ENCODE data around the gene SLC36A2. TPM values are rescaled to one million over a fixed set of nuclear protein-coding genes. Genes with fewer than 3 reads are reported as not detected.
A peak's percentile ranks its signal among the peaks of the same experiment; 100 is the strongest.
"Not testable (repeated sequence)": the region's sequence is repeated elsewhere in the genome, so short reads cannot be mapped to it uniquely, and the experiment has no call there.

SLC36A2 gene
- total RNA-seq, 6 experiments from 2014 or later = not detected

GRCh38 chr5:151315998-151316597 is 31.3 kb downstream of the SLC36A2 start:
- peak; percentile 74 to 77 (median 75) for DNase-seq
- peak; percentile 87 to 96 (median 92) for ATAC-seq
- no peaks in the 10 kb centered on the region for H3K9me3 ChIP-seq
- H3K27ac ChIP-seq = no peak overlapping the region
- no peak overlapping the region for H3K4me3 ChIP-seq
- 39% methylated on average over 8 of the region's 8 CpGs for WGBS (ENCODE audit: insufficient coverage, low coverage, low lambda C conversion rate, missing lambda C conversion rate)
- no peaks in the 10 kb centered on the region for H3K36me3 ChIP-seq
- intact Hi-C loops (cut with DNase I) = no loop called here
- H3K27me3 ChIP-seq = no peaks in the 10 kb centered on the region
- H3K4me1 ChIP-seq = no peaks in the 10 kb centered on the region
- TF ChIP-seq POLR2A (IDR thresholded peaks at IDR 0.05) (no peak), CTCF (IDR thresholded peaks at IDR 0.05) (peak; percentile 75 to 84 (median 80))

- 40% methylated on average over 2 of the region's 2 CpGs for WGBS (ENCODE audit: insufficient coverage, low coverage, low lambda C conversion rate, missing lambda C conversion rate)
- Histone ChIP-seq H3K4me3 (no peak overlapping the region), H3K27ac (no peak overlapping the region), H3K4me1 (no peaks in the 10 kb centered on the region), H3K9me3 (no peaks in the 10 kb centered on the region), H3K36me3 (no peaks in the 10 kb centered on the region), H3K27me3 (no peaks in the 10 kb centered on the region)
- intact Hi-C loops (cut with DNase I) = no loop called here
- ATAC-seq = no peak
- DNase-seq = no peak
- no peak for TF ChIP-seq POLR2A (IDR thresholded peaks at IDR 0.05)
- TF ChIP-seq CTCF (IDR thresholded peaks at IDR 0.05) = no peak
Observed at GRCh38 chr5:151313357-151313756, 34.0 kb downstream of the SLC36A2 start.

GRCh38 chr5:151312756-151313324 is 34.5 kb downstream of the SLC36A2 start:
- H3K27me3 ChIP-seq = no peaks in the 10 kb centered on the region
- no peak overlapping the region for H3K27ac ChIP-seq
- TF ChIP-seq CTCF (IDR thresholded peaks at IDR 0.05) = no peak
- no peak for TF ChIP-seq POLR2A (IDR thresholded peaks at IDR 0.05)
- no peaks in the 10 kb centered on the region for H3K4me1 ChIP-seq
- intact Hi-C loops (cut with DNase I) = no loop called here
- no peaks in the 10 kb centered on the region for H3K9me3 ChIP-seq
- WGBS (ENCODE audit: insufficient coverage, low coverage, low lambda C conversion rate, missing lambda C conversion rate) = 0% methylated on average over 1 of the region's 5 CpGs
- H3K4me3 ChIP-seq = no peak overlapping the region
- no peak for ATAC-seq
- H3K36me3 ChIP-seq = no peaks in the 10 kb centered on the region
- no peak for DNase-seq

GRCh38 chr5:151310932-151311331 is 36.4 kb downstream of the SLC36A2 start:
- Histone ChIP-seq H3K27ac (no peak overlapping the region), H3K36me3 (no peaks in the 10 kb centered on the region), H3K4me3 (no peak overlapping the region), H3K4me1 (no peaks in the 10 kb centered on the region), H3K9me3 (no peaks in the 10 kb centered on the region), H3K27me3 (no peaks in the 10 kb centered on the region)
- DNase-seq (no peak), ATAC-seq (no peak)
- intact Hi-C loops (cut with DNase I) = no loop called here
- TF ChIP-seq POLR2A (IDR thresholded peaks at IDR 0.05) = no peak
- no peak for TF ChIP-seq CTCF (IDR thresholded peaks at IDR 0.05)

GRCh38 chr5:151309821-151310220 is 37.5 kb downstream of the SLC36A2 start:
- H3K36me3 ChIP-seq; H3K4me3 ChIP-seq; H3K27ac ChIP-seq; ATAC-seq; H3K9me3 ChIP-seq; H3K27me3 ChIP-seq; H3K4me1 ChIP-seq; DNase-seq; intact Hi-C loops (cut with DNase I): not testable (repeated sequence)
- 91% methylated on average over 14 of the region's 15 CpGs for WGBS (ENCODE audit: insufficient coverage, low coverage, low lambda C conversion rate, missing lambda C conversion rate)

- H3K9me3 ChIP-seq; H3K4me3 ChIP-seq; ATAC-seq; H3K27ac ChIP-seq; DNase-seq; H3K4me1 ChIP-seq; H3K27me3 ChIP-seq; H3K36me3 ChIP-seq; intact Hi-C loops (cut with DNase I): not testable (repeated sequence)
- WGBS (ENCODE audit: insufficient coverage, low coverage, low lambda C conversion rate, missing lambda C conversion rate) = no CpG with 5 or more reads among the region's 27 CpGs
Observed at GRCh38 chr5:151309266-151309665, 38.1 kb downstream of the SLC36A2 start.

Data from right lobe of liver (tissue), 6 donors.